WERI-Rb-1 (cell line): ENCODE results near the gene IGF1R.

Experiments used
- DNase-seq: peaks from one replicate; pipeline ENCODE4 v3.0.0-alpha.2; 2020
- H3K27ac ChIP-seq: fragments of 250-450 bp; sonication (Bioruptor Pico); 2 replicates; pipeline ENCODE4 v1.5.1; 2020; ENCODE audit warnings: mild to moderate bottlenecking, moderate library complexity
- H3K27me3 ChIP-seq: fragments of 250-450 bp; sonication (Bioruptor Pico); 2 replicates; pipeline ENCODE4 v1.5.1; 2021; ENCODE audit warnings: mild to moderate bottlenecking, low read depth, moderate library complexity; ENCODE audit not compliant: insufficient read depth, severe bottlenecking
- H3K36me3 ChIP-seq: fragments of 250-450 bp; sonication (Bioruptor Pico); 2 replicates; pipeline ENCODE4 v1.5.1; 2020; ENCODE audit warnings: mild to moderate bottlenecking, moderate library complexity
- H3K4me3 ChIP-seq: 2 replicates; pipeline ENCODE4 v1.5.1; 2011; ENCODE audit warnings: low read depth, mild to moderate bottlenecking, control low read depth, low read length
- H3K9me3 ChIP-seq: fragments of 250-450 bp; sonication (Bioruptor Pico); 2 replicates; pipeline ENCODE4 v1.5.1; 2021; ENCODE audit warnings: mild to moderate bottlenecking, moderate library complexity; ENCODE audit not compliant: severe bottlenecking
- CTCF ChIP-seq: IDR thresholded peaks from 2 replicates; pipeline ENCODE4 v1.5.1; 2011; ENCODE audit warnings: low read depth, mild to moderate bottlenecking, control low read depth, inconsistent platforms, low read length

IGF1R gene

DNA sequence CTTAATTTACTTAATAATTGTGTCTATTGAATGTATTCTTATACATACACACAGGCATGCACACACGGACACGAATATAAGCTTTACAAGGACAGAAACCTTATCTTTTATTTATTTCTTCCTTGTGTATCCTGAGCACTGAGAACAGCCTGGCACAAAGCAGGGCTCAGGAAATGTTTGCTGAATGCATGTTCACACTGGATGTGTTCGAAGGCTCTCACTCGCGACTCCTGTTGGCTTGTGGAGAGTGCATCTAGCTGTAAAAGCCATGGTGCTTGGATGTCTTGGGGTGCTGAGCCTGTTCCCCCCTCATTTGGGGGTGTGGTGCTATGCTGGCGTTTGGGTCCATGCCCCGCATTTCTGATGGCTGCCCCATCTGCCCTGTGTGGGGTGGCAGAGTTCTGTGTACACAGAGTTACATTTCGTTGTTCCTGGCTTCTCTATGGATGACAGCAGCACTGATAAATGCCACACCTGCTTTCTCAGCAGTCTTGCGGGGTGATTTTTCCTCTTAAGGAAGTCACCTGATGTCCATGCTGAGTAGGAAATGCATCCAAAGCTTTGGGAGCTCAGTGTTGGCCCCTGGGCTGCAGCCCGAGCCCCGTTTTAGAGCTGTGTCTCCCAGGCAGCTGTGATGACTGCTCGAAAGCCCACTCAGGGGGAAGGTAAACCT is 148.5 kb downstream of the IGF1R start:
- H3K36me3 ChIP-seq, result no peaks in the 10 kb centered on the region
- no peak overlapping the region for H3K27ac ChIP-seq
- no peak for TF ChIP-seq CTCF
- no peak overlapping the region for H3K4me3 ChIP-seq
- no peak for DNase-seq
- H3K27me3 ChIP-seq, result no peaks in the 10 kb centered on the region
- H3K9me3 ChIP-seq, result no peaks in the 10 kb centered on the region

GRCh38 chr15:98798375-98798893 is 150.1 kb downstream of the IGF1R start:
- no peak for DNase-seq
- TF ChIP-seq CTCF, result no peak
- Histone ChIP-seq H3K27me3 (no peaks in the 10 kb centered on the region), H3K27ac (peak overlapping the region; percentile 71; the same call in 1 of the 2 replicates), H3K9me3 (no peaks in the 10 kb centered on the region), H3K4me3 (no peak overlapping the region), H3K36me3 (no peaks in the 10 kb centered on the region)

GRCh38 chr15:98799461-98800390 is 151.4 kb downstream of the IGF1R start:
- peak; percentile 59 for DNase-seq
- Histone ChIP-seq H3K27ac (peak overlapping the region; percentile 71), H3K27me3 (no peaks in the 10 kb centered on the region), H3K36me3 (no peaks in the 10 kb centered on the region), H3K4me3 (peak overlapping the region; percentile 32), H3K9me3 (no peaks in the 10 kb centered on the region)
- no peak for TF ChIP-seq CTCF

DNA sequence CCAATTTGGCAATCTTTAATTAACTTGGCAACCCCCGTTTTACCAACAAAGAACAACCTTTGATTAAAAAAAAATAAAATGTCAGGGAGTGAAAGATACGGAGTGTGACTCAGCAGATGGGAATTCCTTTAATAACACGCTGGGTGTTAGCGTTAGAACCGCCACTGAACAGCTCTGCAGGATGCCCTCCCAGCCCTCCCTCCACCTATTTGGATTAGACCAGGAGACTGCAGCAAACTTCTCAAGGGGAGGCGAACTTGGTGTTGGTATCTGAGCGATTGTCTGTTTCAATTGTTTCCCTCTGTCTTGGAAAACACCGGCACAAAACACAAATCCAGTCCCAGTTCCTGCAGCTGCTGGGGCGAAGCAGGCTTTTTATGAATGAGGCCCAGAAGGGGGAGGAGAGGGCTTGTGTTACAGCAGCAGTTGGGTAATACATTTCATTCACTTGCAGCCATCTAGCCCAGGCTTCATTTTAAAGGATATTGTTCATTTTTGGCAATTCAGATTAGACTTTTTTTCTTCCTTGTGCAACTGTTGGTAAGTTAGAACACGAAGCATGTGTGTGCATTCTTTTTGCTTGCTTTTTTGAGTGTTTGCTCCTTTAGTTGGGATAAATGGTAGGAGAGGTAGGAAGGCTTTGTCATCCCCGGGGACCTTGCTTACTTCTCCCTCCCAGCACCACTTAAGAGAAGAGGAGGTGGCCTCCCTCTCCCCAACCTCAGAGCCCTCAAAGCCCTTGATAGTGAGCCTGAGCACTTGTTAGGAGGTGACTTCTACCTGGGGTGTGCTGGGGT is 152.3 kb downstream of the IGF1R start:
- peak overlapping the region; percentile 71 for H3K27ac ChIP-seq
- H3K4me3 ChIP-seq, result peak overlapping the region; percentile 24; the same call in 1 of the 2 replicates
- no peaks in the 10 kb centered on the region for H3K36me3 ChIP-seq
- TF ChIP-seq CTCF, result no peak
- H3K9me3 ChIP-seq, result no peaks in the 10 kb centered on the region
- DNase-seq, result peak; percentile 69
- H3K27me3 ChIP-seq, result no peaks in the 10 kb centered on the region

DNA sequence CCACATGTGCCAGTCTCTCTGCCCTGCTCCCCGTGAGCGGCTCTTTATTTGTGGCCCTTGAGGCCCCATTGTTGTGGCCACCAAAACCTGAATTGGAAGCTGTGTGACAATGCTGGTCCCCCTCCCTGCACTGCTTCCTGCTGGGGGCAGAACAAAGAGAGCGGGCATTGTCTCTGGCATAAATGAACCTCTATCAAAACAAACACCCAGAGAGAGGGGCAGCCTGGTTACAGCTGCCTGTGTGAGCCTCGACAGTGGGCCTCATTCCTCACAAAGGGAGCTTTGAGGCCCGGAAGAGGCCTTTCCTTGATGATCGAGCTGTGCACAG is 152.9 kb downstream of the IGF1R start:
- Histone ChIP-seq H3K4me3 (no peak overlapping the region), H3K27me3 (no peaks in the 10 kb centered on the region), H3K9me3 (no peaks in the 10 kb centered on the region), H3K36me3 (no peaks in the 10 kb centered on the region), H3K27ac (peak overlapping the region; percentile 71)
- no peak for DNase-seq
- TF ChIP-seq CTCF, result no peak
